HEK293 (cell line): Measurements from ENCODE around the gene ERBB2.

ENCODE experiments used
- REPIN1 ChIP-seq: fragments of 450-650 bp; formaldehyde crosslinking; IDR thresholded peaks from 2 replicates; pipeline ENCODE4 v1.5.1; 2017; ENCODE audit warnings: missing biosample characterization, missing genetic modification characterization, low read depth
- SP3 ChIP-seq: fragments of 450-650 bp; formaldehyde crosslinking; IDR thresholded peaks from 2 replicates; pipeline ENCODE4 v1.5.1; 2016; ENCODE audit warnings: missing biosample characterization, missing genetic modification characterization
- TCF7L2 ChIP-seq: IDR thresholded peaks from 2 replicates; pipeline ENCODE4 v1.6.1; 2011; ENCODE audit warnings: low read depth, mild to moderate bottlenecking, inconsistent platforms, low read length, moderate library complexity, borderline replicate concordance
- ZNF184 ChIP-seq: fragments of 450-650 bp; IDR thresholded peaks from 2 replicates; pipeline ENCODE4 v1.5.1; 2018; ENCODE audit warnings: missing biosample characterization, mild to moderate bottlenecking, missing genetic modification characterization
- ZNF19 ChIP-seq: fragments of 450-650 bp; formaldehyde crosslinking; IDR thresholded peaks from 2 replicates; pipeline ENCODE4; 2016; ENCODE audit warnings: missing biosample characterization, missing genetic modification characterization, low read depth
- ZNF239 ChIP-seq: fragments of 450-650 bp; formaldehyde crosslinking; IDR thresholded peaks from 2 replicates; pipeline ENCODE4 v1.5.1; 2016; ENCODE audit warnings: missing biosample characterization, missing genetic modification characterization
- ZNF404 ChIP-seq: fragments of 450-650 bp; formaldehyde crosslinking; IDR thresholded peaks from 2 replicates; pipeline ENCODE4 v1.5.1; 2017; ENCODE audit warnings: missing biosample characterization, missing genetic modification characterization
- ZNF416 ChIP-seq: fragments of 450-650 bp; formaldehyde crosslinking; IDR thresholded peaks from 2 replicates; pipeline ENCODE4 v1.5.1; 2016; ENCODE audit warnings: missing biosample characterization, missing genetic modification characterization
- ZNF510 ChIP-seq: fragments of 450-650 bp; formaldehyde crosslinking; IDR thresholded peaks from 2 replicates; pipeline ENCODE4 v1.5.1; 2018; ENCODE audit warnings: mild to moderate bottlenecking, missing genetic modification characterization, missing biosample characterization; ENCODE audit not compliant: insufficient replicate concordance
- ZNF529 ChIP-seq: fragments of 450-650 bp; formaldehyde crosslinking; IDR thresholded peaks from 2 replicates; pipeline ENCODE4 v1.5.1; 2017; ENCODE audit warnings: missing genetic modification characterization, missing biosample characterization; ENCODE audit not compliant: insufficient replicate concordance
- ZNF555 ChIP-seq: fragments of 450-650 bp; formaldehyde crosslinking; conservative IDR thresholded peaks from 2 replicates; pipeline ENCODE4 v1.5.1; 2017; ENCODE audit warnings: missing biosample characterization, mild to moderate bottlenecking, missing genetic modification characterization, inconsistent platforms
- ZNF560 ChIP-seq: fragments of 450-650 bp; formaldehyde crosslinking; IDR thresholded peaks from 2 replicates; pipeline ENCODE4 v1.5.1; 2017; ENCODE audit warnings: missing biosample characterization, missing genetic modification characterization, borderline replicate concordance
- ZNF623 ChIP-seq: fragments of 450-650 bp; formaldehyde crosslinking; IDR thresholded peaks from 2 replicates; pipeline ENCODE4 v1.5.1; 2016; ENCODE audit warnings: missing biosample characterization, missing genetic modification characterization
- ZNF843 ChIP-seq: fragments of 450-650 bp; formaldehyde crosslinking; IDR thresholded peaks from 2 replicates; pipeline ENCODE4 v1.5.1; 2016; ENCODE audit warnings: missing biosample characterization, missing genetic modification characterization
- ZSCAN23 ChIP-seq: fragments of 450-650 bp; formaldehyde crosslinking; IDR thresholded peaks from 2 replicates; pipeline ENCODE4 v1.5.1; 2016; ENCODE audit warnings: missing biosample characterization, missing genetic modification characterization
- TF ChIP-seq, protein P1 (sequence below): fragments of 450-650 bp; formaldehyde crosslinking; IDR thresholded peaks from 2 replicates; pipeline ENCODE4 v1.5.1; 2016; ENCODE audit warnings: missing biosample characterization, missing genetic modification characterization, borderline replicate concordance
- TF ChIP-seq, protein P2 (sequence below): fragments of 450-650 bp; formaldehyde crosslinking; IDR thresholded peaks from 2 replicates; pipeline ENCODE4 v1.5.1; 2017; ENCODE audit warnings: missing biosample characterization, missing genetic modification characterization
- TF ChIP-seq, protein P3 (sequence below): sonication (generic); formaldehyde crosslinking; IDR thresholded peaks from 2 replicates; pipeline ENCODE4 v1.8.1; 2022; ENCODE audit warnings: mild to moderate bottlenecking, moderate library complexity, missing genetic modification reagents
- TF ChIP-seq, protein P4 (sequence below): fragments of 450-650 bp; formaldehyde crosslinking; IDR thresholded peaks from 2 replicates; pipeline ENCODE4 v1.5.1; 2016; ENCODE audit warnings: missing biosample characterization, missing genetic modification characterization
- TF ChIP-seq, protein P5 (sequence below): fragments of 450-650 bp; formaldehyde crosslinking; optimal IDR thresholded peaks from 2 replicates; pipeline ENCODE3; 2016; ENCODE audit warnings: missing biosample characterization, mild to moderate bottlenecking, missing genetic modification characterization
- TF ChIP-seq, protein P6 (sequence below): fragments of 450-650 bp; formaldehyde crosslinking; IDR thresholded peaks from 2 replicates; pipeline ENCODE4 v1.5.1; 2016; ENCODE audit warnings: missing biosample characterization, missing genetic modification characterization
- TF ChIP-seq, protein P7 (sequence below): IDR thresholded peaks from 2 replicates; pipeline ENCODE4 v1.6.1; 2011; ENCODE audit warnings: mild to moderate bottlenecking, low read depth, low read length, borderline replicate concordance
- TF ChIP-seq, protein P8 (sequence below): fragments of 450-650 bp; formaldehyde crosslinking; IDR thresholded peaks from 2 replicates; pipeline ENCODE4 v1.5.1; 2016; ENCODE audit warnings: missing biosample characterization, missing genetic modification characterization

Gene ERBB2

DNA sequence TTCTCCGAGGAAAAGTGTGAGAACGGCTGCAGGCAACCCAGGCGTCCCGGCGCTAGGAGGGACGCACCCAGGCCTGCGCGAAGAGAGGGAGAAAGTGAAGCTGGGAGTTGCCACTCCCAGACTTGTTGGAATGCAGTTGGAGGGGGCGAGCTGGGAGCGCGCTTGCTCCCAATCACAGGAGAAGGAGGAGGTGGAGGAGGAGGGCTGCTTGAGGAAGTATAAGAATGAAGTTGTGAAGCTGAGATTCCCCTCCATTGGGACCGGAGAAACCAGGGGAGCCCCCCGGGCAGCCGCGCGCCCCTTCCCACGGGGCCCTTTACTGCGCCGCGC, at the start of gene ERBB2 (continued):
- TF ChIP-seq, protein P1, sequence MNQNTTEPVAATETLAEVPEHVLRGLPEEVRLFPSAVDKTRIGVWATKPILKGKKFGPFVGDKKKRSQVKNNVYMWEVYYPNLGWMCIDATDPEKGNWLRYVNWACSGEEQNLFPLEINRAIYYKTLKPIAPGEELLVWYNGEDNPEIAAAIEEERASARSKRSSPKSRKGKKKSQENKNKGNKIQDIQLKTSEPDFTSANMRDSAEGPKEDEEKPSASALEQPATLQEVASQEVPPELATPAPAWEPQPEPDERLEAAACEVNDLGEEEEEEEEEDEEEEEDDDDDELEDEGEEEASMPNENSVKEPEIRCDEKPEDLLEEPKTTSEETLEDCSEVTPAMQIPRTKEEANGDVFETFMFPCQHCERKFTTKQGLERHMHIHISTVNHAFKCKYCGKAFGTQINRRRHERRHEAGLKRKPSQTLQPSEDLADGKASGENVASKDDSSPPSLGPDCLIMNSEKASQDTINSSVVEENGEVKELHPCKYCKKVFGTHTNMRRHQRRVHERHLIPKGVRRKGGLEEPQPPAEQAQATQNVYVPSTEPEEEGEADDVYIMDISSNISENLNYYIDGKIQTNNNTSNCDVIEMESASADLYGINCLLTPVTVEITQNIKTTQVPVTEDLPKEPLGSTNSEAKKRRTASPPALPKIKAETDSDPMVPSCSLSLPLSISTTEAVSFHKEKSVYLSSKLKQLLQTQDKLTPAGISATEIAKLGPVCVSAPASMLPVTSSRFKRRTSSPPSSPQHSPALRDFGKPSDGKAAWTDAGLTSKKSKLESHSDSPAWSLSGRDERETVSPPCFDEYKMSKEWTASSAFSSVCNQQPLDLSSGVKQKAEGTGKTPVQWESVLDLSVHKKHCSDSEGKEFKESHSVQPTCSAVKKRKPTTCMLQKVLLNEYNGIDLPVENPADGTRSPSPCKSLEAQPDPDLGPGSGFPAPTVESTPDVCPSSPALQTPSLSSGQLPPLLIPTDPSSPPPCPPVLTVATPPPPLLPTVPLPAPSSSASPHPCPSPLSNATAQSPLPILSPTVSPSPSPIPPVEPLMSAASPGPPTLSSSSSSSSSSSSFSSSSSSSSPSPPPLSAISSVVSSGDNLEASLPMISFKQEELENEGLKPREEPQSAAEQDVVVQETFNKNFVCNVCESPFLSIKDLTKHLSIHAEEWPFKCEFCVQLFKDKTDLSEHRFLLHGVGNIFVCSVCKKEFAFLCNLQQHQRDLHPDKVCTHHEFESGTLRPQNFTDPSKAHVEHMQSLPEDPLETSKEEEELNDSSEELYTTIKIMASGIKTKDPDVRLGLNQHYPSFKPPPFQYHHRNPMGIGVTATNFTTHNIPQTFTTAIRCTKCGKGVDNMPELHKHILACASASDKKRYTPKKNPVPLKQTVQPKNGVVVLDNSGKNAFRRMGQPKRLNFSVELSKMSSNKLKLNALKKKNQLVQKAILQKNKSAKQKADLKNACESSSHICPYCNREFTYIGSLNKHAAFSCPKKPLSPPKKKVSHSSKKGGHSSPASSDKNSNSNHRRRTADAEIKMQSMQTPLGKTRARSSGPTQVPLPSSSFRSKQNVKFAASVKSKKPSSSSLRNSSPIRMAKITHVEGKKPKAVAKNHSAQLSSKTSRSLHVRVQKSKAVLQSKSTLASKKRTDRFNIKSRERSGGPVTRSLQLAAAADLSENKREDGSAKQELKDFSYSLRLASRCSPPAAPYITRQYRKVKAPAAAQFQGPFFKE (tag by site-specific recombination): no peak
- TF ChIP-seq ZNF560 (no peak), ZNF239 (tag by site-specific recombination) (no peak), ZNF843 (no peak), ZNF510 (tag by site-specific recombination) (no peak), ZNF623 (no peak), ZNF555 (tag by site-specific recombination) (no peak), ZNF404 (tag by site-specific recombination) (no peak), ZNF184 (tag by site-specific recombination) (no peak), ZSCAN23 (tag by site-specific recombination) (no peak), REPIN1 (tag by site-specific recombination) (no peak), ZNF529 (no peak), ZNF19 (tag by site-specific recombination) (no peak), SP3 (tag by site-specific recombination) (0 out of 2 replicates have a peak, but pooled peaks have one; percentile 42), TCF7L2 (no peak), ZNF416 (no peak)
- TF ChIP-seq, protein P2, sequence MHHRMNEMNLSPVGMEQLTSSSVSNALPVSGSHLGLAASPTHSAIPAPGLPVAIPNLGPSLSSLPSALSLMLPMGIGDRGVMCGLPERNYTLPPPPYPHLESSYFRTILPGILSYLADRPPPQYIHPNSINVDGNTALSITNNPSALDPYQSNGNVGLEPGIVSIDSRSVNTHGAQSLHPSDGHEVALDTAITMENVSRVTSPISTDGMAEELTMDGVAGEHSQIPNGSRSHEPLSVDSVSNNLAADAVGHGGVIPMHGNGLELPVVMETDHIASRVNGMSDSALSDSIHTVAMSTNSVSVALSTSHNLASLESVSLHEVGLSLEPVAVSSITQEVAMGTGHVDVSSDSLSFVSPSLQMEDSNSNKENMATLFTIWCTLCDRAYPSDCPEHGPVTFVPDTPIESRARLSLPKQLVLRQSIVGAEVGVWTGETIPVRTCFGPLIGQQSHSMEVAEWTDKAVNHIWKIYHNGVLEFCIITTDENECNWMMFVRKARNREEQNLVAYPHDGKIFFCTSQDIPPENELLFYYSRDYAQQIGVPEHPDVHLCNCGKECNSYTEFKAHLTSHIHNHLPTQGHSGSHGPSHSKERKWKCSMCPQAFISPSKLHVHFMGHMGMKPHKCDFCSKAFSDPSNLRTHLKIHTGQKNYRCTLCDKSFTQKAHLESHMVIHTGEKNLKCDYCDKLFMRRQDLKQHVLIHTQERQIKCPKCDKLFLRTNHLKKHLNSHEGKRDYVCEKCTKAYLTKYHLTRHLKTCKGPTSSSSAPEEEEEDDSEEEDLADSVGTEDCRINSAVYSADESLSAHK (tag by site-specific recombination): no peak
- TF ChIP-seq, protein P3, sequence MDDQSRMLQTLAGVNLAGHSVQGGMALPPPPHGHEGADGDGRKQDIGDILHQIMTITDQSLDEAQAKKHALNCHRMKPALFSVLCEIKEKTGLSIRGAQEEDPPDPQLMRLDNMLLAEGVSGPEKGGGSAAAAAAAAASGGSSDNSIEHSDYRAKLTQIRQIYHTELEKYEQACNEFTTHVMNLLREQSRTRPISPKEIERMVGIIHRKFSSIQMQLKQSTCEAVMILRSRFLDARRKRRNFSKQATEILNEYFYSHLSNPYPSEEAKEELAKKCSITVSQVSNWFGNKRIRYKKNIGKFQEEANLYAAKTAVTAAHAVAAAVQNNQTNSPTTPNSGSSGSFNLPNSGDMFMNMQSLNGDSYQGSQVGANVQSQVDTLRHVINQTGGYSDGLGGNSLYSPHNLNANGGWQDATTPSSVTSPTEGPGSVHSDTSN (CRISPR knock-in tag): no peak
- TF ChIP-seq, protein P4, sequence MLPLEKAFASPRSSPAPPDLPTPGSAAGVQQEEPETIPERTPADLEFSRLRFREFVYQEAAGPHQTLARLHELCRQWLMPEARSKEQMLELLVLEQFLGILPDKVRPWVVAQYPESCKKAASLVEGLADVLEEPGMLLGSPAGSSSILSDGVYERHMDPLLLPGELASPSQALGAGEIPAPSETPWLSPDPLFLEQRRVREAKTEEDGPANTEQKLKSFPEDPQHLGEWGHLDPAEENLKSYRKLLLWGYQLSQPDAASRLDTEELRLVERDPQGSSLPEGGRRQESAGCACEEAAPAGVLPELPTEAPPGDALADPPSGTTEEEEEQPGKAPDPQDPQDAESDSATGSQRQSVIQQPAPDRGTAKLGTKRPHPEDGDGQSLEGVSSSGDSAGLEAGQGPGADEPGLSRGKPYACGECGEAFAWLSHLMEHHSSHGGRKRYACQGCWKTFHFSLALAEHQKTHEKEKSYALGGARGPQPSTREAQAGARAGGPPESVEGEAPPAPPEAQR (tag by site-specific recombination): no peak
- TF ChIP-seq, protein P5, sequence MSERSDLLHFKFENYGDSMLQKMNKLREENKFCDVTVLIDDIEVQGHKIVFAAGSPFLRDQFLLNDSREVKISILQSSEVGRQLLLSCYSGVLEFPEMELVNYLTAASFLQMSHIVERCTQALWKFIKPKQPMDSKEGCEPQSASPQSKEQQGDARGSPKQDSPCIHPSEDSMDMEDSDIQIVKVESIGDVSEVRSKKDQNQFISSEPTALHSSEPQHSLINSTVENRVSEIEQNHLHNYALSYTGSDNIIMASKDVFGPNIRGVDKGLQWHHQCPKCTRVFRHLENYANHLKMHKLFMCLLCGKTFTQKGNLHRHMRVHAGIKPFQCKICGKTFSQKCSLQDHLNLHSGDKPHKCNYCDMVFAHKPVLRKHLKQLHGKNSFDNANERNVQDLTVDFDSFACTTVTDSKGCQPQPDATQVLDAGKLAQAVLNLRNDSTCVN (tag by site-specific recombination): peak; percentile 74
- TF ChIP-seq, protein P6, sequence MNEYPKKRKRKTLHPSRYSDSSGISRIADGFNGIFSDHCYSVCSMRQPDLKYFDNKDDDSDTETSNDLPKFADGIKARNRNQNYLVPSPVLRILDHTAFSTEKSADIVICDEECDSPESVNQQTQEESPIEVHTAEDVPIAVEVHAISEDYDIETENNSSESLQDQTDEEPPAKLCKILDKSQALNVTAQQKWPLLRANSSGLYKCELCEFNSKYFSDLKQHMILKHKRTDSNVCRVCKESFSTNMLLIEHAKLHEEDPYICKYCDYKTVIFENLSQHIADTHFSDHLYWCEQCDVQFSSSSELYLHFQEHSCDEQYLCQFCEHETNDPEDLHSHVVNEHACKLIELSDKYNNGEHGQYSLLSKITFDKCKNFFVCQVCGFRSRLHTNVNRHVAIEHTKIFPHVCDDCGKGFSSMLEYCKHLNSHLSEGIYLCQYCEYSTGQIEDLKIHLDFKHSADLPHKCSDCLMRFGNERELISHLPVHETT: no peak
- TF ChIP-seq, protein P7, sequence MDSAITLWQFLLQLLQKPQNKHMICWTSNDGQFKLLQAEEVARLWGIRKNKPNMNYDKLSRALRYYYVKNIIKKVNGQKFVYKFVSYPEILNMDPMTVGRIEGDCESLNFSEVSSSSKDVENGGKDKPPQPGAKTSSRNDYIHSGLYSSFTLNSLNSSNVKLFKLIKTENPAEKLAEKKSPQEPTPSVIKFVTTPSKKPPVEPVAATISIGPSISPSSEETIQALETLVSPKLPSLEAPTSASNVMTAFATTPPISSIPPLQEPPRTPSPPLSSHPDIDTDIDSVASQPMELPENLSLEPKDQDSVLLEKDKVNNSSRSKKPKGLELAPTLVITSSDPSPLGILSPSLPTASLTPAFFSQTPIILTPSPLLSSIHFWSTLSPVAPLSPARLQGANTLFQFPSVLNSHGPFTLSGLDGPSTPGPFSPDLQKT: no peak
- TF ChIP-seq, protein P8, sequence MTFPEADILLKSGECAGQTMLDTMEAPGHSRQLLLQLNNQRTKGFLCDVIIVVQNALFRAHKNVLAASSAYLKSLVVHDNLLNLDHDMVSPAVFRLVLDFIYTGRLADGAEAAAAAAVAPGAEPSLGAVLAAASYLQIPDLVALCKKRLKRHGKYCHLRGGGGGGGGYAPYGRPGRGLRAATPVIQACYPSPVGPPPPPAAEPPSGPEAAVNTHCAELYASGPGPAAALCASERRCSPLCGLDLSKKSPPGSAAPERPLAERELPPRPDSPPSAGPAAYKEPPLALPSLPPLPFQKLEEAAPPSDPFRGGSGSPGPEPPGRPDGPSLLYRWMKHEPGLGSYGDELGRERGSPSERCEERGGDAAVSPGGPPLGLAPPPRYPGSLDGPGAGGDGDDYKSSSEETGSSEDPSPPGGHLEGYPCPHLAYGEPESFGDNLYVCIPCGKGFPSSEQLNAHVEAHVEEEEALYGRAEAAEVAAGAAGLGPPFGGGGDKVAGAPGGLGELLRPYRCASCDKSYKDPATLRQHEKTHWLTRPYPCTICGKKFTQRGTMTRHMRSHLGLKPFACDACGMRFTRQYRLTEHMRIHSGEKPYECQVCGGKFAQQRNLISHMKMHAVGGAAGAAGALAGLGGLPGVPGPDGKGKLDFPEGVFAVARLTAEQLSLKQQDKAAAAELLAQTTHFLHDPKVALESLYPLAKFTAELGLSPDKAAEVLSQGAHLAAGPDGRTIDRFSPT: peak; percentile 12; the same call in 1 of the 2 replicates
